Measurements from ENCODE around the gene NCBP1. TPM values are rescaled to one million over a fixed set of nuclear protein-coding genes. Genes with fewer than 3 reads are reported as not detected.

Gene NCBP1
- 20.7 to 34.9 TPM (median 30.2 TPM) in 5 replicates for total RNA-seq (2022; extraction: Qiagen RNA extraction; ENCODE audit: low read depth)

GRCh38 chr9:97632985-97633858, at the start of gene NCBP1, which contains the start of gene TSTD2:
TSS of gene NCBP1 (plus strand) at chr9:97633821. CDS start at chr9:97633882, 61 bp downstream.
TSS of gene TSTD2 (minus strand) at chr9:97633368. CDS start at chr9:97627562, 5,806 bp downstream.

GRCh38 chr9:97696803-97697601, 63.4 kb downstream of the NCBP1 start, which contains the start of gene XPA:
TSS of gene XPA (minus strand) at chr9:97697340. CDS start at chr9:97697292, 48 bp downstream.

Other genes starting within 250 kb of the NCBP1 start
- 11.3 to 14.0 TPM (median 12.2 TPM) in 5 replicates for gene TDRD7, start 221.7 kb upstream of the NCBP1 start, total RNA-seq (2022; extraction: Qiagen RNA extraction; ENCODE audit: low read depth)
- 3.0 to 3.4 TPM (median 3.3 TPM) in 5 replicates for gene TMOD1, start 132.2 kb upstream of the NCBP1 start, total RNA-seq (2022; extraction: Qiagen RNA extraction; ENCODE audit: low read depth)
- 10.3 to 13.4 TPM (median 12.6 TPM) in 5 replicates for gene TSTD2, start 453 bp upstream of the NCBP1 start, total RNA-seq (2022; extraction: Qiagen RNA extraction; ENCODE audit: low read depth)
- gene XPA, start 63.5 kb downstream of the NCBP1 start, total RNA-seq (2022; extraction: Qiagen RNA extraction; ENCODE audit: low read depth) = 12.1 to 14.5 TPM (median 13.4 TPM) in 5 replicates
- 3.5 to 4.3 TPM (median 4.0 TPM) in 5 replicates for gene FOXE1, start 219.4 kb downstream of the NCBP1 start, total RNA-seq (2022; extraction: Qiagen RNA extraction; ENCODE audit: low read depth)